NT2/D1 (cell line): ENCODE results near the gene SCN9A.
"Not testable (repeated sequence)": the region's sequence is repeated elsewhere in the genome, so short reads cannot be mapped to it uniquely, and the experiment has no call there.

Source experiments
- DNase-seq: peaks from one replicate; pipeline ENCODE4 v3.0.0-alpha.2; 2011; ENCODE audit warnings: low read depth, low spot score
- H3K27me3 ChIP-seq: 2 replicates; pipeline ENCODE4 v1.6.0; 2011; ENCODE audit warnings: mild to moderate bottlenecking; ENCODE audit not compliant: insufficient read length, insufficient read depth
- H3K36me3 ChIP-seq: 2 replicates; pipeline ENCODE4 v1.6.1; 2011; ENCODE audit warnings: mild to moderate bottlenecking, low read length, mixed read lengths; ENCODE audit not compliant: insufficient read depth, insufficient read length
- H3K4me1 ChIP-seq: 2 replicates; pipeline ENCODE4 v1.5.1; 2011; ENCODE audit not compliant: insufficient read depth, insufficient read length
- H3K4me3 ChIP-seq: 2 replicates; pipeline ENCODE4 v1.5.1; 2011; ENCODE audit warnings: low read depth; ENCODE audit not compliant: insufficient read length
- H3K9ac ChIP-seq: 2 replicates; pipeline ENCODE4 v1.6.0; 2011; ENCODE audit warnings: low read depth; ENCODE audit not compliant: insufficient read length
- H3K9me3 ChIP-seq: 2 replicates; pipeline ENCODE4 v1.5.1; 2011; ENCODE audit warnings: mild to moderate bottlenecking, low read length; ENCODE audit not compliant: insufficient read depth
- SUZ12 ChIP-seq: IDR thresholded peaks from 2 replicates; pipeline ENCODE4 v1.6.1; 2011; ENCODE audit not compliant: insufficient read length, insufficient read depth; ENCODE audit errors: extremely low read depth
- YY1 ChIP-seq: IDR thresholded peaks from 2 replicates; pipeline ENCODE4 v1.6.1; 2011; ENCODE audit not compliant: insufficient read length, insufficient read depth
- ZNF274 ChIP-seq: IDR thresholded peaks from 2 replicates; pipeline ENCODE4 v1.6.1; 2011; ENCODE audit warnings: mild to moderate bottlenecking, low read depth, low read length

Gene SCN9A

GRCh38 chr2:166314022-166314759 is 61.6 kb downstream of the SCN9A start:
- no peak overlapping the region for H3K4me3 ChIP-seq
- no peak for DNase-seq
- H3K36me3 ChIP-seq, result no peaks in the 10 kb centered on the region
- no peak for TF ChIP-seq ZNF274
- no peak for TF ChIP-seq YY1
- no peak for TF ChIP-seq SUZ12
- no peaks in the 10 kb centered on the region for H3K27me3 ChIP-seq
- no peaks in the 10 kb centered on the region for H3K9me3 ChIP-seq
- H3K9ac ChIP-seq, result no peak overlapping the region
- H3K4me1 ChIP-seq, result no peaks in the 10 kb centered on the region

GRCh38 chr2:166312863-166313262 is 62.9 kb downstream of the SCN9A start:
- not testable (repeated sequence) for H3K27me3 ChIP-seq, H3K9ac ChIP-seq, H3K4me1 ChIP-seq, H3K36me3 ChIP-seq, H3K4me3 ChIP-seq, H3K9me3 ChIP-seq, DNase-seq

- Histone ChIP-seq H3K27me3 (no peaks in the 10 kb centered on the region), H3K9me3 (no peaks in the 10 kb centered on the region), H3K4me3 (no peak overlapping the region), H3K4me1 (no peaks in the 10 kb centered on the region), H3K36me3 (no peaks in the 10 kb centered on the region), H3K9ac (no peak overlapping the region)
- no peak for TF ChIP-seq SUZ12
- no peak for TF ChIP-seq YY1
- TF ChIP-seq ZNF274, result no peak
- DNase-seq, result no peak
Measured at GRCh38 chr2:166307326-166307725, 68.4 kb downstream of the SCN9A start.

- no peaks in the 10 kb centered on the region for H3K9me3 ChIP-seq
- DNase-seq, result no peak
- no peak overlapping the region for H3K4me3 ChIP-seq
- TF ChIP-seq ZNF274 (no peak), SUZ12 (no peak), YY1 (no peak)
- no peak overlapping the region for H3K9ac ChIP-seq
- H3K36me3 ChIP-seq, result no peaks in the 10 kb centered on the region
- H3K27me3 ChIP-seq, result no peaks in the 10 kb centered on the region
- no peaks in the 10 kb centered on the region for H3K4me1 ChIP-seq
Measured at GRCh38 chr2:166304656-166305055, 71.1 kb downstream of the SCN9A start.

GRCh38 chr2:166302036-166302435 is 73.7 kb downstream of the SCN9A start:
- DNase-seq, result no peak
- H3K4me1 ChIP-seq, result no peaks in the 10 kb centered on the region
- no peaks in the 10 kb centered on the region for H3K36me3 ChIP-seq
- TF ChIP-seq SUZ12 (no peak), YY1 (no peak), ZNF274 (no peak)
- no peak overlapping the region for H3K4me3 ChIP-seq
- no peaks in the 10 kb centered on the region for H3K9me3 ChIP-seq
- no peaks in the 10 kb centered on the region for H3K27me3 ChIP-seq
- no peak overlapping the region for H3K9ac ChIP-seq

GRCh38 chr2:166297951-166298350 is 77.8 kb downstream of the SCN9A start:
- no peaks in the 10 kb centered on the region for H3K27me3 ChIP-seq
- TF ChIP-seq YY1 (no peak), SUZ12 (no peak), ZNF274 (no peak)
- DNase-seq, result no peak
- no peaks in the 10 kb centered on the region for H3K36me3 ChIP-seq
- H3K9ac ChIP-seq, result no peak overlapping the region
- no peaks in the 10 kb centered on the region for H3K4me1 ChIP-seq
- H3K9me3 ChIP-seq, result no peaks in the 10 kb centered on the region
- H3K4me3 ChIP-seq, result no peak overlapping the region

GRCh38 chr2:166293984-166294383 is 81.8 kb downstream of the SCN9A start:
- H3K36me3 ChIP-seq, result no peaks in the 10 kb centered on the region
- DNase-seq, result no peak
- no peaks in the 10 kb centered on the region for H3K9me3 ChIP-seq
- no peak overlapping the region for H3K4me3 ChIP-seq
- no peak overlapping the region for H3K9ac ChIP-seq
- no peaks in the 10 kb centered on the region for H3K27me3 ChIP-seq
- TF ChIP-seq ZNF274 (no peak), SUZ12 (no peak), YY1 (no peak)
- no peaks in the 10 kb centered on the region for H3K4me1 ChIP-seq

- no peaks in the 10 kb centered on the region for H3K4me1 ChIP-seq
- no peak for TF ChIP-seq YY1
- TF ChIP-seq SUZ12, result no peak
- TF ChIP-seq ZNF274, result no peak
- H3K27me3 ChIP-seq, result no peaks in the 10 kb centered on the region
- no peaks in the 10 kb centered on the region for H3K9me3 ChIP-seq
- no peak for DNase-seq
- H3K4me3 ChIP-seq, result no peak overlapping the region
- H3K36me3 ChIP-seq, result no peaks in the 10 kb centered on the region
- H3K9ac ChIP-seq, result no peak overlapping the region
Measured at GRCh38 chr2:166285215-166285614, 90.5 kb downstream of the SCN9A start.
